Suprapubic skin (tissue), 4 donors: ENCODE measurements around the gene RPS10.

Experiments
- CTCF ChIP-seq, 2 donors: fragments of 200-600 bp in 1 of 2; fragments of 450-650 bp in 1 of 2; sonication (generic) in 1 of 2; IDR thresholded peaks; one replicate each; pipeline ENCODE4 v1.5.1; 2016 to 2019; ENCODE audit warnings: antibody characterized with exemption in 2 of 2, mild to moderate bottlenecking in 1 of 2, moderate library complexity in 1 of 2
- POLR2A ChIP-seq, 2 donors: fragments of 450-650 bp; IDR thresholded peaks; one replicate each; pipeline ENCODE4 v1.6.1; 2017; ENCODE audit warnings: antibody characterized with exemption in 2 of 2, mild to moderate bottlenecking in 2 of 2, moderate library complexity in 2 of 2
- POLR2AphosphoS5 ChIP-seq, 3 donors: sonication (generic); formaldehyde crosslinking; IDR thresholded peaks; one replicate each; pipeline ENCODE4 v1.6.1; 2017; ENCODE audit warnings: antibody characterized with exemption in 3 of 3

DNA sequence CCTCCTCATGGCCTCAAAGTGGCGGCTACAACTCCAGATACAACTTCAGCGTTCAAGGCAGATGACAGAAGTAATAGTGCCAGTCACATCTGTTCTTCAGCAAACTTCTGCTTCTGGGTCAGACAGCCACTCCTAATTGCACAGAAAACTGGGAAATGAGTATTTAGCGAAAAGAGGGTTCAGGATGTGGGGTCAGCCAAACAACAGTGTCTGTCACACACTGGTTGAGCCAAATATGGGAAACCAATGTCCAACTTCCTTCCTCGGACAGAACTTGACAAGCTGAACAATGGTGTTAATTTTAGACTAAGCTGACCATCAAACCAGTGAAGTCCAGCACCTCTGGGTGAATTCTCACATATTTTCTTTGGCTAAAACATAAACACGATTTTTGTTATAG, 55.5 kb downstream of the RPS10 start:
- TF ChIP-seq CTCF (IDR thresholded peaks at IDR 0.05) (no peak), POLR2A (IDR thresholded peaks at IDR 0.05) (no peak), POLR2AphosphoS5 (IDR thresholded peaks at IDR 0.05) (no peak)
